HepG2 (cell line): Measurements from ENCODE around the gene VEGFA. TPM values are rescaled to one million over a fixed set of nuclear protein-coding genes. Genes with fewer than 3 reads are reported as not detected.

ENCODE experiments used
- DMAP1 ChIP-seq: IDR thresholded peaks from 2 replicates; pipeline ENCODE4 v1.6.1; 2016
- EHMT2 ChIP-seq: fragments of 200-600 bp; sonication (generic); IDR thresholded peaks from 2 replicates; pipeline ENCODE4 v1.7.0; 2017; ENCODE audit warnings: antibody characterized with exemption, low read depth, low read length, borderline replicate concordance
- FOXC1 ChIP-seq: sonication (generic); formaldehyde crosslinking; IDR thresholded peaks from 2 replicates; pipeline ENCODE4 v1.8.0; 2022; ENCODE audit warnings: mild to moderate bottlenecking, missing genetic modification reagents, borderline replicate concordance
- HNRNPLL ChIP-seq: fragments of 200-400 bp; formaldehyde crosslinking; IDR thresholded peaks from 2 replicates; pipeline ENCODE4 v1.6.1; 2017; ENCODE audit warnings: mild to moderate bottlenecking, low read depth, low read length; ENCODE audit not compliant: poor library complexity, severe bottlenecking
- KAT7 ChIP-seq: IDR thresholded peaks from 2 replicates; pipeline ENCODE4 v1.6.1; 2018; ENCODE audit warnings: borderline replicate concordance, missing compliant biosample characterization
- MTERF4 ChIP-seq: sonication (generic); formaldehyde crosslinking; IDR thresholded peaks from 2 replicates; pipeline ENCODE4 v1.8.0; 2023; ENCODE audit warnings: mild to moderate bottlenecking, missing genetic modification reagents
- SOX6 ChIP-seq, 2 experiments: fragments of 450-650 bp in 1 of 2; sonication (generic) in 1 of 2; formaldehyde crosslinking in 1 of 2; IDR thresholded peaks; 2 replicates each; pipeline versions ENCODE4 v1.4.0 to v1.6.1; 2017 to 2020; ENCODE audit warnings: antibody characterized with exemption in 1 of 2, mild to moderate bottlenecking in 1 of 2, missing genetic modification reagents in 1 of 2
- SP5 ChIP-seq: IDR thresholded peaks from 2 replicates; pipeline ENCODE4 v1.6.1; 2016; ENCODE audit warnings: low read depth, borderline replicate concordance
- ZNF10 ChIP-seq: sonication (generic); formaldehyde crosslinking; IDR thresholded peaks from 2 replicates; pipeline ENCODE4 v1.4.0; 2020; ENCODE audit warnings: mild to moderate bottlenecking, low read depth, missing genetic modification reagents, borderline replicate concordance
- ZNF572 ChIP-seq: sonication (generic); formaldehyde crosslinking; IDR thresholded peaks from 2 replicates; pipeline ENCODE4 v1.5.1; 2020; ENCODE audit warnings: mild to moderate bottlenecking, missing genetic modification reagents
- polyA plus RNA-seq, 8 experiments: library from polyadenylated mRNA; depleted of rRNA in 3 of 8; stranded (reverse) in 7 of 8; unstranded in 1 of 8; fragments of >200 nt; fragmentation: Illumina TruSeq in 4 of 8; extraction: Trizol in 4 of 8; gene quantifications; 2 replicates each; pipeline versions ENCODE4 v1.2.1 to v1.2.3, GENCODE V29; 2011 to 2016; ENCODE audit warnings: low read depth in 4 of 8, missing spikeins in 1 of 8, mixed read lengths in 1 of 8; ENCODE audit not compliant: insufficient read depth in 1 of 8
- total RNA-seq, 5 experiments: library from RNA; depleted of rRNA; stranded (reverse); fragments of >200 nt; fragmentation: Illumina TruSeq; extraction: Trizol; gene quantifications; 2 replicates each; pipeline ENCODE4 v1.2.3, GENCODE V29; 2016; ENCODE audit warnings: low read depth in 1 of 5
- TF ChIP-seq, protein P1 (sequence below): sonication (generic); formaldehyde crosslinking; IDR thresholded peaks from 2 replicates; pipeline ENCODE4 v1.9.0; 2021; ENCODE audit warnings: missing genetic modification reagents, borderline replicate concordance

VEGFA gene
- total and polyA plus RNA-seq, 2 of the 13 experiments (the other 11 are each of a cell fraction or from before 2014, with no cell fraction given) = 68.1 to 629 TPM

DNA sequence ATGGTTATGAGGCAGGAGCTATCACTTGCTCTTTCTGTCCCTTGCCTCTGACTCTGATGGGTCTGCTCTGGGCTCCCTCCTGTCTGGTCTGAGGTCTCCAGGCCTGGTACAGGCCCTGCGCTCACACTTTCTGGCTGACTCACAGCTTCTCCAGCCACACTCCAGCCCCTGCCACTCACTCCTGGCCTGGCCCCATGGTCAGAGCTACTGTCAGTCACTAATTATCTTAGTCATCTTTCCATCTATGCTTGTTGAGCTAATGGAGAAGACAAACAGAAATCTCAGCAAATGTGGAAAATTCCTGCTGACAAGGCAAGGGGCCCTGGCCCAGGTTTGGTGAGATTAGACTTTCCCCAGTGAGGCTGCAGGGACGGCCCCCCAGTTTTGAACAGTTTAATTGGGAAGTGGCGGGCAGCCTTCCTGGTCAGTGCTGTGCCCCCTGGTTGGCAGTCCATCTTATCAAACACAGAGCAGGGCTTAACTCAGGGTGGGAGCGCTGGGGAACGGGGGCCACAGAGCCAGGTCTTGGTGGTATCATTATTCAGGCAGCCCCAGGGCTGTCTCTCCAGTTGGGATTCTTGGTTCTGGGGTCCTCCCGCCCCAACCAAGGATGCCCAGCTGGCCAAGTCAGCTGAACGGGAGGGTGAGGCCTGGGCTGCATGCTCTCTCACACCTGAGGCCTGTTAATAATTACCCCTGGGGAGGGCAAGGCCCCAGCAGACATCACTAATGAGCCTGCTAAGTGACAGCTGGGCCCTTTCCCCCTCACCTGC is 63.4 kb downstream of the VEGFA start (continued):
- TF ChIP-seq HNRNPLL (no peak), KAT7 (no peak), SP5 (CRISPR knock-in tag) (no peak), MTERF4 (peak; percentile 68; the same call in 1 of the 2 replicates), FOXC1 (CRISPR knock-in tag) (no peak), ZNF10 (CRISPR knock-in tag) (no peak), DMAP1 (CRISPR knock-in tag) (no peak), ZNF572 (no peak), EHMT2 (no peak), SOX6 (IDR thresholded peaks at IDR 0.05) (no peak), SOX6 (CRISPR knock-in tag; IDR thresholded peaks at IDR 0.05) (peak; percentile 7; the same call in 1 of the 2 replicates)
- TF ChIP-seq, protein P1, sequence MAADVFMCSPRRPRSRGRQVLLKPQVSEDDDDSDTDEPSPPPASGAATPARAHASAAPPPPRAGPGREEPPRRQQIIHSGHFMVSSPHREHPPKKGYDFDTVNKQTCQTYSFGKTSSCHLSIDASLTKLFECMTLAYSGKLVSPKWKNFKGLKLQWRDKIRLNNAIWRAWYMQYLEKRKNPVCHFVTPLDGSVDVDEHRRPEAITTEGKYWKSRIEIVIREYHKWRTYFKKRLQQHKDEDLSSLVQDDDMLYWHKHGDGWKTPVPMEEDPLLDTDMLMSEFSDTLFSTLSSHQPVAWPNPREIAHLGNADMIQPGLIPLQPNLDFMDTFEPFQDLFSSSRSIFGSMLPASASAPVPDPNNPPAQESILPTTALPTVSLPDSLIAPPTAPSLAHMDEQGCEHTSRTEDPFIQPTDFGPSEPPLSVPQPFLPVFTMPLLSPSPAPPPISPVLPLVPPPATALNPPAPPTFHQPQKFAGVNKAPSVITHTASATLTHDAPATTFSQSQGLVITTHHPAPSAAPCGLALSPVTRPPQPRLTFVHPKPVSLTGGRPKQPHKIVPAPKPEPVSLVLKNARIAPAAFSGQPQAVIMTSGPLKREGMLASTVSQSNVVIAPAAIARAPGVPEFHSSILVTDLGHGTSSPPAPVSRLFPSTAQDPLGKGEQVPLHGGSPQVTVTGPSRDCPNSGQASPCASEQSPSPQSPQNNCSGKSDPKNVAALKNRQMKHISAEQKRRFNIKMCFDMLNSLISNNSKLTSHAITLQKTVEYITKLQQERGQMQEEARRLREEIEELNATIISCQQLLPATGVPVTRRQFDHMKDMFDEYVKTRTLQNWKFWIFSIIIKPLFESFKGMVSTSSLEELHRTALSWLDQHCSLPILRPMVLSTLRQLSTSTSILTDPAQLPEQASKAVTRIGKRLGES (CRISPR knock-in tag) = no peak
